ENCODE results near the gene RTEL1. TPM values are rescaled to one million over a fixed set of nuclear protein-coding genes. Genes with fewer than 3 reads are reported as not detected.
"Not testable (repeated sequence)": the region's sequence is repeated elsewhere in the genome, so short reads cannot be mapped to it uniquely, and the experiment has no call there.

RTEL1 gene
- total RNA-seq, 1 experiment from 2014 or later = 17.8 TPM

- no peak for DNase-seq (ENCODE audit: low spot score)
These were observed 5.7 kb upstream of the RTEL1 start for GRCh38 chr20:63652192-63652980.

DNA sequence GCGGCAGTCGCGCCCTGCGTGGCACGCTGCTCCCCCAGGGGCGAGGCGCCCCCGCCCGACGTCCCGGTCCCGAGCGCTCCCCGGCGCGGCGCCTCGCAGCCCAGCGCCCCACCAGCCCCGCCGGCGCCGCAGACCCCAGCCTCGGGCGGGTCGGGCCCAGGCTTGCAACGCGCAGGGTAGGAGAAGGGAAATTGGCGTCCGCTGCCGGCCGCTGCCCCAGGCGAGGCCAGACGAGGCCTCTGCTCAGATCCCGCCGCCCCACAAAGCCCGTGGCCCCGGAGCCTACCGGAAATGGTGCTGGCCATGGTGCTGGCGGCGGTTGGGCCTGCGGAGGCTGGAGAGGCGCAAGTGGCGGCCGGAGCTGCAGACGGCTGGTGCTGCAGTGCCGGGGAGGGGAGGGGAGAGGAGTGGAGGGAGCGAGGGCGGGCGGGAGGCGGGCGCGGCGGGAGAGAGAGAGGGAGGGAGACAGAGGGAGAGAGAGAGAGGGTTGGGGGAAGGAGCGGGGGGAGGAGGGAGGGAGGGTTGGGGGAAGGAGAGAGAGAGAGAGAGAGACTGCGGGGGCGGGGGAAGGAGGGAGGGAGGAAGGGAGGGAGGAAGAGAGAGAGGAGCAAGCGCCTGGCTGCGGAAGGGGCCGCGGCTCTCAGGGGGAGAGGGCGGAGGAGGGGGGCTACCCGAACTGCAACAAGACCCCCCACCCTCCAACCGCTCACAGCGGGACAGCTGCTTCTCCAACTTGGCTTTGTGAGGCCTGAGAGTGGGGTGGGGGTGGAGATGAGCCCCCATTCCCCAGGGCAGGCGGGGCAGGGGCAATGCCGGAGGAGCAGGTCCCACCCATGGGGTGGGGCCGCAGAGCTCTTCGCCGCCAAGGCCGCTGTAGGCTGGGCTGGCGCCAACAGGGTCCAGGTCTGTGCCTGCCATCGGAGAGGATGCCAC, 4.8 kb upstream of the RTEL1 start, which contains the start of gene STMN3:
STMN3 (minus strand) TSS at position 384 of the 933 bp plus-strand sequence; CDS start at position 305, 79 bp downstream.
- peak; percentile 39 for DNase-seq (ENCODE audit: low spot score)

GRCh38 chr20:63653974-63654668, 4.0 kb upstream of the RTEL1 start:
- DNase-seq (ENCODE audit: low spot score) = no peak

DNA sequence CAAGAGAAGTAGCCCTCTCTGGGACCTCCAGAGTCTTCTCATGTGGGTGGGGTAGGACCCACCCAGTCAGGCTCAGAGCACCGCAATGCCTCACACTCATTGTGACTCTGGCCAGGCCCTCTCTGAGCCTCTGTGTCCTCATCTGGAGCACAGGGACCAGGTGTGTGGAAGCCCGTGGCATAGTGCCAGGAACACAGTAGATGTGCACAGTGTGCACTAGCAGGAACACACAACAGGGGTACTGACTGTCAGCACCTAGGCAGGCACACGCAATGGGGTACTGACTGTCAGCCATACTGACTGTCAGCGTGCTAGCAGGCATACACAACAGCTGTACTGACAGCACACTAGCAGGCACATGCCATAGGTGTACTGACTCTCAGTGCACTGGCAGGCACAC, 2.9 kb upstream of the RTEL1 start:
- no peak for DNase-seq (ENCODE audit: low spot score)

DNA sequence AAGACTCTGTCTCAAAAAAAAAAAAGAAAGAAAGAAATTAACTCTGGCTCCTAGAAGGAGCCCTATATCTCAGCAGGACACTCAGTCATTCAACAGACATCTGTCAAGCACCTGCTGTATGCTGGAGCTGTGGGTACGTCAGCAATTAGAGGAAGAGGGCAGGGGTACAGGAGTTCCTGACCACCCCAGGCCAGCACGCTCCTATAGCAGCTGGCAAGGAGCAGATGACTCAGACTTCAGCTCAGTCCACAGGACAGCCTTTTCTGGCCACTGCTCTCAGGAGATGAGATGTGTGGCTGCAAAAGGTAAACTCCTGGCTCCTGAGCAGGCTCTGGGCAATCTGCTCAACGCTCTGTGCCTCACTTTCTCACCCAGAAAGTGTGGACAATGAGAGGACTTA, 1.7 kb upstream of the RTEL1 start:
- DNase-seq (ENCODE audit: low spot score) = no peak

GRCh38 chr20:63657260-63657936, 714 bp upstream of the RTEL1 start:
- DNase-seq (ENCODE audit: low spot score) = no peak

DNA sequence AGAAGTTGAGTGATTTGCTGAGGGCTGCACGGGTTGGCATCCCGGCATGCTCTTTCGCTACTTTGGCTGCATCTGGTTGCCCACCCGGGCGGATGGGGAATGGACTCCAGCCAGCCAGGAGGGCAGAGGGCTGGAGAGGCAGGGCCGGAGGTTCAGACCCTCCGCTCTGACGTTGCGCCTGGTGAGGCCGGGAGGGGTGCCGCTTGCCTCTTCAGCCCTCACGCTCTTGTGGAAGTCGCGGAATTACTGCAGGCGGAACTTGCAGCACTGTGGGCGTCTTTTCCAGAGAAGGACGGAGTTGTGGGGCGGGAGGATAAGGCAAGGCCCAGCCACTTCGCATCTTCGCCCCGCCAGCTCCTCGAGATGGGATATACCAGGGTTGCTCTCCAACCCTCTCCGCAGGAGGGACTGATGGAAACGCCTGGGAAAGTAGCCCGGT, 656 bp downstream of the RTEL1 start:
- no peak for DNase-seq (ENCODE audit: low spot score)

DNA sequence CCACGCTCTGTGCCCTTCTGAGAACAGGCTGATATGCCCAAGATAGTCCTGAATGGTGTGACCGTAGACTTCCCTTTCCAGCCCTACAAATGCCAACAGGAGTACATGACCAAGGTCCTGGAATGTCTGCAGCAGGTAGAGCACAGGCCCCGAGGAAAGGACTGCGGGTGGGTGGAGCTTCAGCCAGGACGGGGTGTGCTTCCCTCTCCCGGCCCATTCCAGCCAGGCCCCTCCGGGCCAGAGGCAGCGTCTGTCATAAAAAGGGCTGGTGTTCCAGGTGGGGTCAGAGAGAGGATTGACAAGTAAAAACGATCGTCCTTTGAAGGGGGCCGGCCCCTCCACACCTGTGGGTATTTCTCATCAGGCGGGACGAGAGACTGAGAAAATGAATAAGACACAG, 1.3 kb downstream of the RTEL1 start:
- no peak for DNase-seq (ENCODE audit: low spot score)

- DNase-seq (ENCODE audit: low spot score) = not testable (repeated sequence)
These were observed 2.1 kb downstream of the RTEL1 start for GRCh38 chr20:63660174-63660573.

DNA sequence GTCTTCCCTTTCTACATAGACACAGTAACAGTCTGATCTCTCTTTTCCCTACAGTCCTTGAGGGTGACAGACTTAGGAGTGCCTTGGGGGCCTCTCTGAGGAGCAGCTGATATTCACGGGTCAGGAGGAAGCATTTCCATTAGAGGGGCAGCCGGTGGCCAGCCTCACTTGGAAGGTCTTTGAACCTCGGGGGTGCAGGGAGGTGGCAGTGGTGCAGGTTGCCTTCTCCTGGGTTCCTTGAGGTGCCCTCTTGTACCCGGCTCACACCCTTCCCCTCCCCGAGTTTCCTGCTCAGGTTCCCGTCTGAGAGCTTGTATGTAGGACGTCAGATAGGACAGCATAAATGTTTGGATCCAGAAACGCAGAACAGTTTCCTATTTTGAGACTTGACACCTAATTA, 2.5 kb downstream of the RTEL1 start:
- DNase-seq (ENCODE audit: low spot score) = no peak

- DNase-seq (ENCODE audit: low spot score) = no peak
These were observed 3.0 kb downstream of the RTEL1 start for GRCh38 chr20:63661108-63661507.

GRCh38 chr20:63661959-63662812, 4.1 kb downstream of the RTEL1 start:
- DNase-seq (ENCODE audit: low spot score) = no peak

GRCh38 chr20:63662813-63663189, 4.7 kb downstream of the RTEL1 start:
- no peak for DNase-seq (ENCODE audit: low spot score)

- no peak for DNase-seq (ENCODE audit: low spot score)
These were observed 5.4 kb downstream of the RTEL1 start for GRCh38 chr20:63663332-63664066.

DNA sequence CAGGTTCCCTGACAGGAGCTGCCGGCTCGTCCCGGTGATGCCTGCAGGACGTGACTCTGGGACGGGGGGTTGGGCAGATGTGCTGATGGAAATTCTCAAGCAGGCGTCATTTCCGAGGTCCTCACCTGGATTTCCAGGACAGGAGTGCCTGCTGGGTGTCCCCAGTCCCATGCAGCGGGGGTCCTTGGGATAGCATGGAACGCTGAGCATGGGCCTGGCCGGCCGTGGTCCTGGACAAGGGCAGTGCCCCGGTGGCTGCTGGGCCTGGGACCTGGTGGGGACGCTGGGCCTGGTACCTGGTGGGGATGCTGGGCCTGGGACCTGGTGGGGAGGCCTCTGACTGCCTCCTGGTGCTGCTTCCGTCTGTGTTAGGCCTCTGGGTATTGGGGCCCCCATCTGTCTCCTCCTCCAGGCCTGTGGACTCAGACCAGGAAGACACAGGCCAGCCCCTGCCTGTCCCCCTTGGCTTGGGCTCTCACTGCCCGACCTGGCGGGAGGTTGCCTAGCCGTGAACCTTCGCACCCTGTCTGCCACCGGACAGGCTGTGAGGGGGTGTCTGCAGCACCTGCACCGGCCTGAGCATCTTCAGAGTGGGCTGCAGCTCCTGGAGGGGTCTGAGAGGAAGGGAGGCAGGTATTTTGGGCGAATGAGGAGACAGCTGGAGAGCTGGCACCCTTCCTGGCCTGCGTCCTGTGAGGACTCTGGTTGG, 6.2 kb downstream of the RTEL1 start:
- DNase-seq (ENCODE audit: low spot score) = no peak

DNA sequence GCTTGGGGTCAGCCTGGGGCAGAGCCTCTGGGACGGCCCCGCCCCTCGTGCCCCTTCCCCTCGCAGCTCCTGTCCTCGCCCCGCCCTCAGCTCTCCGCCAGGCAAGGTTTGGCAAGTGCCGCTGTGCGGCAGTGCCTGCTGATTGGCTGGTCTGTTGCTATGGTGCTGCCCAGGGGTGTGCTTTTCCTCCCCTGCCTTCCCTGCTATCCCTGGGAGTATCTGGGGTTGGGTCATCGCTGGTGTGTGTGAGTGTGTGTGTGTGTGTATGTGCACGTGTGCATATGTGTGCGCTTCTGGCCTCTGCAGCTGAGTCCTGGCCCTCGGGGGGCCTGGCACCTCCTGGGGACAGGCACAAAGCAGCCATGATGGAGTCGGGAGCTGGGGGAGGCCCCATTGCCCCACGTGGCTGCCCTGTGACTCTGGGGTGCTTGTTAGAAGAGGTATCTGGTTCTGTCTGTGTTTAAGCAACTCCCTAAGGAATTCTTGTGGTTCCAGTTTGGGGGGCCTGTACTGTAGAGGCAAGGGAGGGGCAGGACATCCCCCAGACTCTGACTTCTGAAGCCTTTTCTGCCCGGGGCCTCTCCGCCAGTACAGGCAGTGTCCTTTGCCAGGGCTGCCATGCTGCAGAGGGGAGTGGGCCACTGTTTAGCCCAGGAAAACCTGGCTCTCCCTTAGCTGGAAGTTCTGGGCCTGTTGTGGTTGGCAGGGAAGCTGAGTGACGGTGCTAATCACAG, 6.9 kb downstream of the RTEL1 start:
- no peak for DNase-seq (ENCODE audit: low spot score)

GRCh38 chr20:63665708-63666107, 7.6 kb downstream of the RTEL1 start:
- no peak for DNase-seq (ENCODE audit: low spot score)

DNA sequence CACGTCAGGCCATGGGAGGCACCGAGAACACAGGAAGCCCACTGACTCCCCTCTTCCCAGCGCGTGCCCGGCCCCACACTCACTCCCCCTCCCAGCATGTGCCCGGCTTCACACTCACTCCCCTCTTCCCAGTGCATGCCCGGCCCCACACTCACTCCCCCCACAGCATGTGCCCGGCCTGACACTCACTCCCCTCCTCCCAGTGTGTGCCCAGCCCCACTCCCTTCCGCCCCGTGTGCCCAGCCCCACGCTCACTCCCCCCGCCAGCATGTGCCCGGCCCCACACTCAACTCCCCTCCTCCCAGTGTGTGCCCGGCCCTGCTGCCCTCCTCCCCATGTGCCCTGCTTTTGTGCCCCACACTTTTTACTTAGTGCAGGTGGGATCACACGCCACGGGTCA, 9.7 kb downstream of the RTEL1 start:
- DNase-seq (ENCODE audit: low spot score) = no peak
